ENCODE measurements around the gene GRIK3. TPM values are rescaled to one million over a fixed set of nuclear protein-coding genes. Genes with fewer than 3 reads are reported as not detected.

The GRIK3 gene
- total and polyA plus RNA-seq, 2 donors (not counting 1 experiment from before 2014, with no cell fraction given): not detected

DNA sequence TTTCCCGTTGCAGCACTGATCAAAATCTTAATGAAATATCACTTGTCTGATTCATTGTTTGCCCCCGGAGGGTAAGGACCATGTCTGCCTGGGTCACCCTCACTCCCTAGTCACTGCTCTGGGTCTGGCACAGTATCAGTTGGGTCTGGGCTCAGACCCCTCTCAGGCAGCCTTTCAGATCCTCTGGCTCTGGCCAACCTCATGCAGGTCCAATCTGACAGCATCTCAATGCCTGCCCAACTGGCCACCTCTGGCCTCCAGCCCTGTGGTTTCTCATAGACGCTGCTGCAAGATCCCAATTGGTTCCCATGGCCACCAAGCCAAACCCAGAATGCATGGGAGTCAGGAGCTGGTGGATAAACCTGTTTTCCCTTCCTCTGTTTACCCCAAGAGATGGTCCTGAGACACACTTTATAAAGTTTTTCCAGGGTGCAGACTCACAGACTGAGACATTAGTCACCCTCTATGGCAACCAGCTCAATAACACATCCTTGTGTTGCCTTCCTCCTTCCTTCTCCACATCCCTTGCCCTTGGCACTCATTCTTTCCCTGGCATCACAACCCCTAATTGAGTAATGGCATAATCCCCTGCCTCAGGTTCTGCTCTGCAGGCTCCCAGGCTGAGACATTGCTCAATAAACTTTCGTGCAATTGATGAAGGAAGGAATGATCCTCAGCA, 199.2 kb downstream of the GRIK3 start:
- H3K27ac ChIP-seq (ENCODE audit: insufficient read depth, low read length): no peak overlapping the region
- H3K9ac ChIP-seq (ENCODE audit: insufficient read depth, low read length): no peak overlapping the region
- no peak overlapping the region for H3K4me2 ChIP-seq (ENCODE audit: extremely low read depth, insufficient read depth, low read length)
- no peak overlapping the region for H2AFZ ChIP-seq (ENCODE audit: low read length)
- no peaks in the 10 kb centered on the region for H3K79me2 ChIP-seq (ENCODE audit: control insufficient read depth, insufficient read depth, low read length)
- H3K9me3 ChIP-seq (ENCODE audit: control insufficient read depth, insufficient read depth, low read depth, low read length): no peaks in the 10 kb centered on the region
- no peaks in the 10 kb centered on the region for H3K27me3 ChIP-seq (ENCODE audit: control insufficient read depth, insufficient read depth, low read length)
- no peaks in the 10 kb centered on the region for H4K20me1 ChIP-seq (ENCODE audit: control insufficient read depth, extremely low read depth, insufficient read depth, low read length)
- no peaks in the 10 kb centered on the region for H3K4me1 ChIP-seq (ENCODE audit: control insufficient read depth, extremely low read depth, insufficient read depth, low read length)
- no peak for TF ChIP-seq EZH2 (IDR thresholded peaks at IDR 0.05; ENCODE audit: low read length, missing control alignments)
- no peak for TF ChIP-seq CTCF (conservative IDR thresholded peaks at IDR 0.05 in 1 of 2, IDR thresholded peaks at IDR 0.05 in 1 of 2; ENCODE audit: low read depth in 1 of 2, low read length in 2 of 2)
- H3K36me3 ChIP-seq (ENCODE audit: control insufficient read depth, insufficient read depth, low read length): no peaks in the 10 kb centered on the region
- DNase-seq (ENCODE audit: low read depth in 2 of 2): no peak
- H3K4me3 ChIP-seq (replicated peaks in 1 of 4; ENCODE audit: control extremely low read depth in 1 of 4, insufficient read depth in 1 of 4, low read depth in 3 of 4, low read length in 4 of 4): no peak overlapping the region

DNA sequence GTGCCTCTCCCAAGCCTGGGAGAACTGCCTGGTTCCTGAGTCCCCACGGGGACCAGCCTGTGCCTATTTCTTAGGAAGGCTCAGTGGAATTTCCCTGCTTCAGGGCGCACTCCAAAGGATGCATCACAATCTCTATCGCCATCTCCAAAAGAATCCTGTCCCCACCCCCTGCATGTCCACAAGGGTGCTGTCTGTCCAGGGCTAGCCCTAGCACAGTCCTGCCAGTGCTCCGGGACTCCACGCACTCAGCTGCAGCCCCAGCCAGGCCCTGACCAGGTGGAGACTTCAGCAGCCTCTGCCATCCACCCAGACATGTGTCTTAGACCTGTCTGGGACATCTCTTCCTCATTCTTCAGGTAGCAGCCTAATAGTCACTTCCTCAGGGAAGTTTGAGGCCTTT, 199.7 kb downstream of the GRIK3 start:
- Histone ChIP-seq H3K4me1 (ENCODE audit: control insufficient read depth, extremely low read depth, insufficient read depth, low read length) (no peaks in the 10 kb centered on the region), H4K20me1 (ENCODE audit: control insufficient read depth, extremely low read depth, insufficient read depth, low read length) (no peaks in the 10 kb centered on the region), H3K36me3 (ENCODE audit: control insufficient read depth, insufficient read depth, low read length) (no peaks in the 10 kb centered on the region), H3K4me3 (replicated peaks in 1 of 4; ENCODE audit: control extremely low read depth in 1 of 4, insufficient read depth in 1 of 4, low read depth in 3 of 4, low read length in 4 of 4) (no peak overlapping the region), H2AFZ (ENCODE audit: low read length) (no peak overlapping the region), H3K79me2 (ENCODE audit: control insufficient read depth, insufficient read depth, low read length) (no peaks in the 10 kb centered on the region), H3K4me2 (ENCODE audit: extremely low read depth, insufficient read depth, low read length) (no peak overlapping the region), H3K27ac (ENCODE audit: insufficient read depth, low read length) (no peak overlapping the region), H3K9ac (ENCODE audit: insufficient read depth, low read length) (no peak overlapping the region), H3K9me3 (ENCODE audit: control insufficient read depth, insufficient read depth, low read depth, low read length) (no peaks in the 10 kb centered on the region), H3K27me3 (ENCODE audit: control insufficient read depth, insufficient read depth, low read length) (no peaks in the 10 kb centered on the region)
- DNase-seq (ENCODE audit: low read depth in 2 of 2): no peak
- TF ChIP-seq CTCF (conservative IDR thresholded peaks at IDR 0.05 in 1 of 2, IDR thresholded peaks at IDR 0.05 in 1 of 2; ENCODE audit: low read depth in 1 of 2, low read length in 2 of 2) (no peak), EZH2 (IDR thresholded peaks at IDR 0.05; ENCODE audit: low read length, missing control alignments) (no peak)

DNA sequence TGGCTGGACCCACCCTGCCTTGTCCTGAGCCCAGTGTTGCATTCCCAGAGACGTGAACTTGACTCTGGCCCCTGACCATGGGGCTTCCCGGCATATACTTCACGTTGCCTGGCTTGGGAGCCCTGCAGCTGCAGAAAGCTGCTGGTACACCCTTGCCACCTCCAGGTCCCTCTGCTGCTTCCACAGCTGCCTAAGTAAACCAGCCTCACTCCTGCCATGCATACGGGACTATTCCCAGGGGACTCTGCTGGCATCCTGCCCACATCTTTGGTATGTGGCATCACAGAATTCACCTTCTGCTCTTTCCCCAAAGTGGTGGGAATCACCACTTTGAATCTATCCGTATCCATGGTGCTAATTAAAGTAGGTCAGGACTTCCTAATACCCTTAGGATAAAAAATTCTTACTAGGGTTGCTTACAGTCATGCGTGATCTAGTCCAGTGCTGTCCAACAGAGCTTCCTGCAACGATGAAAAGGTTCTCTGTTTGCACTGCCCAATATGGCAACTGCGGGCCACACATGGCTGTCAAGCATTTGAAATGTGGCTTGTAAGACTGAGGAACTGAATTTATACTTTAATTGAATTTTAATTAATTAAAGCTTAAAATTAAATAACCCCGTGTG, 203.0 kb downstream of the GRIK3 start:
- no peak for DNase-seq (ENCODE audit: low read depth in 2 of 2)
- H3K27ac ChIP-seq (ENCODE audit: insufficient read depth, low read length): no peak overlapping the region

More for the DNA sequence above, 203.0 kb downstream of the GRIK3 start:
- H3K4me2 ChIP-seq (ENCODE audit: extremely low read depth, insufficient read depth, low read length): no peak overlapping the region
- no peaks in the 10 kb centered on the region for H3K9me3 ChIP-seq (ENCODE audit: control insufficient read depth, insufficient read depth, low read depth, low read length)
- no peak overlapping the region for H2AFZ ChIP-seq (ENCODE audit: low read length)
- no peak overlapping the region for H3K9ac ChIP-seq (ENCODE audit: insufficient read depth, low read length)
- H3K4me1 ChIP-seq (ENCODE audit: control insufficient read depth, extremely low read depth, insufficient read depth, low read length): no peaks in the 10 kb centered on the region
- no peaks in the 10 kb centered on the region for H3K36me3 ChIP-seq (ENCODE audit: control insufficient read depth, insufficient read depth, low read length)
- H3K4me3 ChIP-seq (replicated peaks in 1 of 4; ENCODE audit: control extremely low read depth in 1 of 4, insufficient read depth in 1 of 4, low read depth in 3 of 4, low read length in 4 of 4): no peak overlapping the region
- no peak for TF ChIP-seq EZH2 (IDR thresholded peaks at IDR 0.05; ENCODE audit: low read length, missing control alignments)
- TF ChIP-seq CTCF (conservative IDR thresholded peaks at IDR 0.05 in 1 of 2, IDR thresholded peaks at IDR 0.05 in 1 of 2; ENCODE audit: low read depth in 1 of 2, low read length in 2 of 2): no peak
- no peaks in the 10 kb centered on the region for H4K20me1 ChIP-seq (ENCODE audit: control insufficient read depth, extremely low read depth, insufficient read depth, low read length)
- no peaks in the 10 kb centered on the region for H3K27me3 ChIP-seq (ENCODE audit: control insufficient read depth, insufficient read depth, low read length)
- no peaks in the 10 kb centered on the region for H3K79me2 ChIP-seq (ENCODE audit: control insufficient read depth, insufficient read depth, low read length)

All from fibroblast of lung (primary cell).